ENCODE results near the gene SNCG. TPM values are rescaled to one million over a fixed set of nuclear protein-coding genes. Genes with fewer than 3 reads are reported as not detected.
"Not testable (repeated sequence)": the region's sequence is repeated elsewhere in the genome, so short reads cannot be mapped to it uniquely, and the experiment has no call there.

The SNCG gene
- total RNA-seq, 1 donor from 2014 or later = 104 TPM

DNA sequence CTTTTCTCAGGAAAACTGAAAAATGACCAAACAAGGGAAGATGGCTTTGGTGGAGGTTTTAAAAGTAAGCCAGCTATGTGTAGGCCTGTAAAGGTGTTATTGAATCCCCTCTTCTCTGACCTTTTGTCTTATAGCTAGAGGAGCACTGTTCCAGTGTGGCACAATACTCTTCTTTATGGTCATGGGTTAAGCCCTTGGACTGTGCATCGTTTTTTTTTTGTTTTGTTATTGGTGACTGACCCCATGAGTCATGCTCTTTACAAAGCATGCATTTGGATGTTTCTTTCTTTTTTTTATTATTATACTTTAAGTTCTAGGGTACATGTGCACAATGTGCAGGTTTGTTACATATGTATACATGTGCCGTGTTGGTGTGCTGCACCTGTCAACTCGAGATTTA, 42.1 kb downstream of the SNCG start:
- no peaks in the 10 kb centered on the region for H3K4me1 Mint-ChIP-seq
- H3K27me3 Mint-ChIP-seq (ENCODE audit: low read depth) = no peaks in the 10 kb centered on the region
- no peak overlapping the region for H3K4me3 Mint-ChIP-seq
- no peaks in the 10 kb centered on the region for H3K36me3 Mint-ChIP-seq
- no peak for TF ChIP-seq CTCF (IDR thresholded peaks at IDR 0.05; ENCODE audit: unreplicated experiment)
- no peak overlapping the region for H3K27ac Mint-ChIP-seq
- no peaks in the 10 kb centered on the region for H3K9me3 Mint-ChIP-seq
- no peak for DNase-seq (ENCODE audit: low spot score in 2 of 2, unreplicated experiment in 2 of 2)

DNA sequence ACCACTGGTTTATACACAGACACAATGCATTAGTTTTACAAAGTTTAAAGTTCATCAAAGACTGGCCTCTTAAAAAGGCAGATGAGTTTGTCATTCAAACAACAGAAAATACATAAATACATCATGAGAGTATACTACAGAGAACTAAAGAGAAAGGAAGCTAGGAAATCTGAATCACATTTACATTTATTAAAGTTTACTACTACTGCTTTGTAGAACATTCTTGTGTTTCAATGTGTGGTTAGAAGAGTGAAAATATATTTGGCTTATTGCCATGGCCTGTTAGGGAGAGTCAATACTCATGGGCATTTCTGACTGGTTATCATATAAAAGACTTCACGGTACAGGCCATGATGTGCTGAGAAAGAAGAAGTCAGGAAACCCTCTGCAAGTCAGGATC, 48.7 kb downstream of the SNCG start:
- not testable (repeated sequence) for H3K27me3 Mint-ChIP-seq (ENCODE audit: low read depth); H3K9me3 Mint-ChIP-seq; H3K4me3 Mint-ChIP-seq; H3K27ac Mint-ChIP-seq; DNase-seq (ENCODE audit: low spot score in 2 of 2, unreplicated experiment in 2 of 2); H3K4me1 Mint-ChIP-seq; H3K36me3 Mint-ChIP-seq

GRCh38 chr10:87007674-87008073, 49.3 kb downstream of the SNCG start:
- DNase-seq (ENCODE audit: low spot score in 2 of 2, unreplicated experiment in 2 of 2); H3K9me3 Mint-ChIP-seq; H3K4me3 Mint-ChIP-seq; H3K36me3 Mint-ChIP-seq; H3K4me1 Mint-ChIP-seq; H3K27ac Mint-ChIP-seq; H3K27me3 Mint-ChIP-seq (ENCODE audit: low read depth): not testable (repeated sequence)

DNA sequence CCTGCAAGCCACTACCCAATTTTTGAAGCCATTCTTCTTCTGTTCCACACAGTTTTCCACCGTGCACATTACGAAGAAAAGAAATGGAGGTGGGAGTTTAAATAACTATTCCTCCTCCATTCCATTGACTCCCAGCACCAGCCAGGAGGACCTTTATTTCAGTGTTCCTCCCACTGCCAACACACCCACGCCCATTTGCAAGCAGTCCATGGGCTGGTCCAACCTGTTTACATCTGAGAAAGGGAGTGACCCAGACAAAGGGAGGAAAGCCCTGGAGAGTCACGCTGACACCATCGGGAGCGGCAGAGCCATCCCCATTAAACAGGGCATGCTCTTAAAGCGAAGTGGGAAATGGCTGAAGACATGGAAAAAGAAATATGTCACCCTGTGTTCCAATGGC, 49.9 kb downstream of the SNCG start:
- not testable (repeated sequence) for H3K36me3 Mint-ChIP-seq; DNase-seq (ENCODE audit: low spot score in 2 of 2, unreplicated experiment in 2 of 2); H3K27ac Mint-ChIP-seq; H3K27me3 Mint-ChIP-seq (ENCODE audit: low read depth); H3K4me3 Mint-ChIP-seq; H3K9me3 Mint-ChIP-seq; H3K4me1 Mint-ChIP-seq

GRCh38 chr10:87009134-87009696, 50.8 kb downstream of the SNCG start:
- not testable (repeated sequence) for H3K27ac Mint-ChIP-seq; H3K27me3 Mint-ChIP-seq (ENCODE audit: low read depth); H3K9me3 Mint-ChIP-seq; H3K36me3 Mint-ChIP-seq; H3K4me3 Mint-ChIP-seq; DNase-seq (ENCODE audit: low spot score in 2 of 2, unreplicated experiment in 2 of 2); H3K4me1 Mint-ChIP-seq

Other genes with a start within 250 kb of the SNCG start
- gene BMPR1A, start 202.0 kb upstream of the SNCG start, total RNA-seq = 96.1 to 106 TPM (median 100.0 TPM) in 3 replicates
- gene MMRN2, start 984 bp upstream of the SNCG start, total RNA-seq = 6.5 to 9.8 TPM (median 7.2 TPM) in 3 replicates
- 0.29 TPM in 1 of 3 replicates, not detected in the others for gene ADIRF, start 9.9 kb downstream of the SNCG start, total RNA-seq
- gene FAM25A, start 61.7 kb downstream of the SNCG start, total RNA-seq = not detected in 3 replicates
- gene GLUD1, start 136.2 kb downstream of the SNCG start, total RNA-seq = 50.9 to 53.3 TPM (median 52.3 TPM) in 3 replicates
- gene SHLD2, start 136.6 kb downstream of the SNCG start, total RNA-seq = 22.4 to 24.1 TPM (median 23.2 TPM) in 3 replicates

Data from mesothelial cell of epicardium (in vitro differentiated cells).